GM23338 (cell line): ENCODE data around the gene NRP2.
A peak's percentile ranks its signal among the peaks of the same experiment; 100 is the strongest.

Source experiments
- CTCF ChIP-seq, 2 experiments: fragments of 200-600 bp in 1 of 2; sonication (generic) in 1 of 2; conservative IDR thresholded peaks; 2 replicates each; pipeline versions ENCODE4 v1.5.1 to v1.6.1; 2016 to 2017; ENCODE audit warnings: antibody characterized with exemption in 2 of 2, low read depth in 2 of 2, mild to moderate bottlenecking in 2 of 2, moderate library complexity in 1 of 2
- POLR2AphosphoS5 ChIP-seq: IDR thresholded peaks from 2 replicates; pipeline ENCODE4 v1.6.1; 2016; ENCODE audit warnings: antibody characterized with exemption, low read depth

- peak; percentile 83 to 87 for TF ChIP-seq CTCF (conservative IDR thresholded peaks at IDR 0.05; ENCODE audit: low read depth in 2 of 2)
- no peak for TF ChIP-seq POLR2AphosphoS5
Observed at GRCh38 chr2:205680067-205680466, 2.2 kb upstream of the NRP2 start.
